ENCODE results near the gene ZNF521.
A peak's percentile ranks its signal among the peaks of the same experiment; 100 is the strongest.

The ZNF521 gene

DNA sequence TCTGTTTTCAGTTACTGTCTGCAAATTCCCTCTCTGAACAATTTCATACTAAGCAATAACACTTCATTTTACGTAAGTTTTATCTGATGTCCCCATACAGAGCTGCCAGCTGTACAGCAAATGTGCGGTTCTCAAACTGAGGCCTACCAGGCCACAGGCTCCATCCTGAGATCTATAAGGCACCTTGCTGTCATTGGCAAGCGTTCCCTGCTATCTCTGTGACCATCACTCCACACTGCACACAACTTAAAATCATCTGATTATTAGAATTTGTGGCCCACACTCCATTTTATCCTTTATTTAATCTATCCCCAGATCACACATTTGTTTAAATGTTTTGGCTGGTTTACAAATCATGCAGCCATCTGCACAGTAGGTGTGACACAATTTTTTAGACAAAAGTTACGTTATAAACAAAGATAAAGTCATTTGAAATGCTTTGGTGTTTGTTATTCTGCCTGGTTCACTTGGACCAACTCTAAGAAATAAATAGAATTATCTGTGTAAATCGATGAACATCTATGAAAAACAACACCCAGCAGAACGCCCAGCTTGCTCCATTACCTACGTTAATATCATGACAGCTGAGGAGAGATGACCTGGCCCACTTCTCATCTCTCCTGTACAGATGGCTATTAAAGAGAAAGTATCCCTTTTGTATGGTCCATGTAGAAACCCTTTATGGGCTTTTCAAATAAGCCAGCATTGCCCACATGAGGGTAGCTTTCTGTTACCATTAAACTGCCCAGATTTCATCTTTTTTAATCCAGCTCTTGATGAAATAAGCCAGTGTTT lies 162.4 kb downstream of the ZNF521 start:
- DNase-seq = no peak
- intact Hi-C loops (cut with DNase I) = no loop called here

DNA sequence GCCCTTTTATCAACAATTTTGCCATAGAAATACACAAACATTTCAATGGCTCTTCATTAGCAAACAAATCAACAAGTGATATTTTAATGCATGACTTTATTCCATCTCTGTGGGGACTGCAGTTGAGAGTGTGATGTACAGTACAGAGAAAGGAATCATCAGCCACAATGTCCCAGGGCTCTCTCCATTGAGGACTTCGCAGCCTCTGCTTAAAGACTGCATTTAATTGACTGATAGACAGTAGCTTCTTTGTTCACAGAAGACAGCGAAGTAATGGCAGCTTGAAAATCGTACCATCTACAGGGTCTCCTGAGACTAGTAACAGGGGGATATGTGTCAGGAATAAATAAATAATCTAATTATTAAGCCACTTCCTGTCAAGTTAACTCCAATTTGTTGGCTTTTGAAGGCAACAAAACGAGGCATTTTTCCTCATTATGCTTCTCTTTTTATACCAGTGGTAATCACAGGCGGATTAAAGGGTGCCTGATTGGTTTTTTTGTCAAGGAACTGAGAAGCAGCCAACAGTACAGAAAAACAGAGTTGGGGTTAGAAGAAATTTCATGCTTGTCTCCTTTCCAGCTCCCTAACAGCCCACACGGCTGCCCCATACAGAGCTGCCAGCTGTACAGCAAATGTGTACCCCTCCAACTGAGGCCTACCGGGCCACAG lies 164.3 kb downstream of the ZNF521 start:
- DNase-seq = peak in 1 of 42 donors; percentile 13
- intact Hi-C loops (cut with DNase I) = no loop called here

DNA sequence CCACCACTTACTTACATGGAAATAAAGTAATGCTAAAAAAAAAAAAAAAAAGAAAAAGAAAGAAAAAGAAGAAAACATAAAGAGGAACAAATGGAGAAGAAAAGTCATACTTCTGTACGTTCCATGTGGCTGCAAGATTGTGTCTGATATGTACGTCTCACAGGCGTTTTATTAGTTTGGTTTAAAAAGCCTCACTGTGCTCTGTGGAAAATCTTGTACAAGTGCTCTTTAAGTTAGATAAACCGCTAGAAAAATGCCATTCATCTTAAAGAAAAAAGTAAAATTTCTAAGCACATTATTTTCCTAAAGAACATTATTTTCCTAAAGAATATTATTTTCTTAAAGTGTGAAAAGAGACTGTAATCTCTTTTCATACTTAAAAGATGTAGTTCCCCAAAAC lies 165.1 kb downstream of the ZNF521 start:
- intact Hi-C loops (cut with DNase I) = no loop called here
- no peak for DNase-seq

DNA sequence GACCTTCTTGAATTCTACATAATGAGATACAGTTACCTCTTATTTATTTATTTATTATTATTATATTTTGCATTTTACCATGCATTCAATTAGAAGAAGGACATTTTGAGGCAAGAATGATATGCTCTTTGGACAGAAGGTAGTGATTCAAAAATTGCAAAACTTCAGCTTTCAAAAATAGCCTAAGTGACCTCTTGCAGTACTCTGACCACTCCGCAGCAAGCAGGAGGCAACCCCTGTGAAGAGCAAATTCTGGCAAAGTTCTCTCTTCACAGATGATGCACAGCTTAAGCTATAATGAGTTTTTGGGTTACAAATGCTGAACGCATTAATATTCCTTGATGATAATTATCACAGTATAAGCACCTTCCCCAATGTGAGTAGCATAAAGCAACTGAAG lies 170.0 kb downstream of the ZNF521 start:
- intact Hi-C loops (cut with DNase I) = no loop called here
- DNase-seq = no peak

DNA sequence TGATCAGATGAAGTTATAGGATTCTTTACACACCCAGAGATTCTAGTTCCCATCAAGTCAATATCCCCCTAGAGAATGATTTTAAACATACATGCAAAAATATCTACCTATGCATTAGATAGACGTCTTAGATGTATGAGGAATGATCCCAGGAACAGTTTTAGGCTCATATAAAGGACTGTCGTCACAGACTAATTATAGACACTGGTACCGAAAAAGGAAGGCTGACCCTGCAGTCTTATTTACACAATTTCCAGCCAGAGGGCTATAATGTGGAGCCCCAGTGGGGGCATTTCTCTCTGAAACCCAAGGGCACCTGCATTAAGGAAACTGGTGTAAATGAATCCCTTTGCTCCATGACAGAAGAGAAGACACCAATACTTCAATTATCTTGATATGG lies 170.4 kb downstream of the ZNF521 start:
- DNase-seq = no peak
- intact Hi-C loops (cut with DNase I) = no loop called here

DNA sequence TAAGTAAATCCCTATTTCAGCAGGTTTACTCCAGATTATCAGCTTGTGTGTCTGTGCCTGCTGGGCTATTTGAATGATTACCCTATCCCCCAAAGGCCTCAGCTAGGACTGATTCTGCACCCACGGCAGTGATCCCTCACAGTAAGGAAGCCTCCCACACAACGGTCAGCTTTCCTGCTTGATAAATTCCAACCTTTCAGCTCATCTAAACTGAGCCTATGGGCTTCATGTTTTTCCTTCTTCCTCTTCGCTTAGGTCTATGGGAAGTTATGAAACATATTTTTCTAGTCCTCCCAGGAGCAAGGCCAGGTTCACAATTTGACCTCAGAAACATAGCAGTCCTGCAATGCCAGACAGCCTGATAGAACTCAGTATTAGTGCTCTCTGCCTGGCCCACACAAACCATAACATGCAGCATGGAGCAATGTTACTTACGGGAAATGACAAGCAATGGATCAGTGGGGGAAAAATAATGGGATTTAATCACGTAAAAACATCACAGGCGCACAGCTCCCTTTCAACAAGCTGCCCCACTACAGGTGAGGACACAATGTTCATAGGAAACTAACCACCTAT lies 170.9 kb downstream of the ZNF521 start:
- intact Hi-C loops (cut with DNase I) = no loop called here

DNA sequence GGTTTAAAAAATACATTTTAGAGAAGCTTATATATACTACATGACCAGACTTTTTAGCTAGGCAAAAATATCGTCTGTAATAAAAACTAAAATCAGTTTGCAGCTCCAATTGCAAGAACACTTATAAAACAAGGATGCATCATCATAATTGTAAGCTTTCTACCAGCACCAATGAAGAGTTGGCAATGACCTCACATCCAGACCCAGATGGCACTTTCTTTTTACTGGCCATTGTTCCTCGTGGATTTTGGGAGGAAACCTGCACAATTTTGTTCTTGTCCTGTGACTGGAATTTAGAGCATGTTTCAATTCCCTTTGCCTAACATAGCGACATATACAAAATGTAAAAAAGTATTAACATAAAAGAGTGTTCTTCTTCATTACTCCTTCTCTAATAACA lies 174.3 kb downstream of the ZNF521 start:
- no peak for DNase-seq
- intact Hi-C loops (cut with DNase I) = no loop called here

More for the DNA sequence above, 170.9 kb downstream of the ZNF521 start:
- DNase-seq = no peak

DNA sequence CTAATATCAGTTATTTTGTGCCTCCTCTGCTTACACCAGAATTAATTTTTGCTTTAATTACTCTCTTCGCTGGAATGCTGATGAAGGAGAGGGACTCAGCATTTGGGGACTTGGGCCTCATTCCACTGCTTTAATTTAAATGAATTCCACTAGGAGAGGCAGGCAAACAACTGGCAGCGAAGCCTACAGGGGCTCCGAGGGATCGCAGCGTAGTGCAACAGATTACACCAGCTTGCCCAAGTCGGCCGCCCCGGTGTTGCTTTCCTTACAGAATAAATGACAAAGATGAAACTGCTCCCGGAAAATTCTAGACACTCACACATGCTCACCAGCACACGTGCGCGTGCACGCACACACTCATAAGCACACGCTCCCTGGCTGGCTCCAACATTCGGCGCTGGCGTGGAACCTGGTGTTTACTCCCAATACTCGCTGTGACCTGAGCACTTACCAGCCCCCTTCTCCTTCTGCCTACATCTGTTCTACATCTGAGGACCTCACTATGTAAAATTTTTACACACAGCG lies 175.4 kb downstream of the ZNF521 start:
- DNase-seq = no peak
- intact Hi-C loops (cut with DNase I) = no loop called here

DNA sequence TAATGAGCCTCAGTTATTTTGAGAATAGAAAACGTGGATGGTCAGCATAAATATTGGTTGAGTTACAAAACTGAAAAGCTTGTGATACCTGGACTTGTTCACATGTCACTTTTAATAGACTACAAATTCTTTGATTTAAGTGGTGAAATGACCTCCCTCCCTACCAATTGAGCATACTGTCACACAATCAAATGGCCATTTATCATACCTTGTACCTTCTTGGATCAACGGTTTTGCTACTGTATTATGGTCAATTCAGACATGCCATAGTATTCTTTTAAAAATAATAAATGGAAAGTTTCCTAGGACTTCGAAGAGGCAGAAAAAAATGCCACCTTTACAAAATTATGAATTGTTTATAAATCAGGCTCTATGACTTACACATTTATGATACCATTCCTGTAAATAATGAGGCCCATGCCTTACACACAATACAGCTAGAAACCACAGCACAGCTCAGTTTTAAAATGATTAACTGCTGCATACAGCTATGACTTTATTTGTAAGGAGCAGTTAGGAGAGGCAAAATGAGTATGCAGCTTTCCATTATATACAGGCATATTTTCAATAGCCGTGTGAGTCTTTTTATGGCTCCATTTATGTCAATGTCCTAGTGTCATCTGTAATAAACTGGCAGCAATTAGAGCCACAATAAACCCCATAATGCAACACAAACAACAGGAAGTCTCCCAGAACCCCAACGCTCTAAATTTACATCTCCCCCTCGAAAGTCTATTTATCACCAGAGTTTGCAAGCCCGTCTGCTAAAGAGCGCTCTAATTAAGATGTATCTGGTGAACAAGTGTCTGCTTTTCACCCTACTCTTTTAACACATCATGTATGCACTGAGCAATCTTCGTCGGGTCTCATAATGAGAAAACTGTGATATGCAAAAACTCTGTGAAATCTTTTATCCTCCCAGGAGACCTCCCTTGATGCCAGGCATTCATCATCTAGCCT lies 176.1 kb downstream of the ZNF521 start:
- DNase-seq = no peak
- intact Hi-C loops (cut with DNase I) = no loop called here

DNA sequence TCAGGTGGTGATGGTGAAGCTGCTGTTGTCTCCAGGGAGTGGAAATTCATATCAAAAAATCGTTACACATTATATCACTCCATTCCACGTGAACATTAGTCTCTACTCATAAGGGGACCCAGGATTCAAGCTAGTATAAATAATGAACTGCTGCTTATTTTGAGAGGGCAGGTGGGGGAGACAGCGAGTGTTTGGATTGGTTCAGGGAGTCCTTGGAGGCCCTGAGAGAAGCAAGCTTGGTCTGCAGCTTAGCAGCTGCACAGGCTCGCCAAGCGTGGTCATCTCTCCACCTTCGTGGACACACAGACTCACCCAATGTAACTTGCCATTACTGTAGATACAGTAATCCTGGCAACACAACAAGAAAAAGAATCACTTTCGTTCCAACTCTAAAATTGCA lies 177.6 kb downstream of the ZNF521 start:
- intact Hi-C loops (cut with DNase I) = no loop called here
- no peak for DNase-seq

DNA sequence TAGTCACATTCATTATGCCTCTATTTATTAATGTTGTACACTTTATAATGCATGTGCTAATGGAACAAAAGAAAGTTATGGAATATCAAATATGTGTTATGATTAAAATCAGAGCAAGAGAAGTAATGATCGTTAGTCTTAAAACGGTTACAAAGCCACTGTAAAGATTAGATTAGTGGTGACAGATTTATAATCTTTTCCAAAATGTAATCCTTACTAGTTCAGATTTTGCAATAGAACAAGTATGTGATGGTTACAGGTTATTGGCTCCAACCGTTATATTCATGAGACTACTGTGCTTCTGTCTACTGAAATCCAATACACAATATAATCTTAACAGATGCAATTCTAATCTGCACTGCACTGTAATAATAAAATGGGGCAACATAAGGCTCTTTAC lies 180.6 kb downstream of the ZNF521 start:
- intact Hi-C loops (cut with DNase I) = no loop called here
- DNase-seq = no peak

DNA sequence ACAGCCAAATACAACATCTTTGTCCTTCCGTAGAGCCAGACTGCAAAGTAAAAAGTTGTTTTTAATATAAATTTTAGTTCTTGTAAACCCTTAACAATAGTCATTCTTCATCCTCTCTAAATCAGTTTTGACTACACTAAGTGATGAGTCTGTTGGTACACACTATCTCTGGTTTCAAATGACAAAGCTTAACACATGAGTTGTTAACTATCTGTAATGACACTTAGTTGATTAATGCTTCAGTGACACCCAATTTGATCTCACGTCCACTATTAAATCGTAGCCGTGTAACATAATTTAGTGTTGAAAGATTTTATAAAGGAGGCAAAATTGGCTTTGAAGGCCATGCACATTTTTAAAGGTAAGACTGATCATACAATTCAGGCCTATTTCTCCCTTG lies 181.6 kb downstream of the ZNF521 start:
- DNase-seq = no peak
- intact Hi-C loops (cut with DNase I) = no loop called here

DNA sequence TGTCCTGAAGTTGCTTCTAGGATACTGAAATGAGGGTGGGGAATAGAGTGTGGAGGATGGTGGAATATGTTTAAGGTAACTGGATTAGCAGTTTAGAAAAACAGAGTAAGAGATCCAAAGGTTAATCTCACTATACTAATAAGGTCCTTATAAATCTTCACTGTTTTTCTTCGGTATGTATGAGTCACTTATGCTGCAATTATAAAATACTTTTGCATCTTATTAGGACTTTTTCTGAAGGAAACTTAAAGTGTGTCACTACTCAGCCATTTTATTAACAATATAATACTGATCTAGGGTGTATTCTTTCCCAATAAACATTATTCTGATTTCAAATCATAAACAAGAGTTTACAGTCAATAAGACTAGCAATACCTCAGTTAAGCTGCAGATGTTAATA lies 182.3 kb downstream of the ZNF521 start:
- DNase-seq = no peak
- intact Hi-C loops (cut with DNase I) = no loop called here

DNA sequence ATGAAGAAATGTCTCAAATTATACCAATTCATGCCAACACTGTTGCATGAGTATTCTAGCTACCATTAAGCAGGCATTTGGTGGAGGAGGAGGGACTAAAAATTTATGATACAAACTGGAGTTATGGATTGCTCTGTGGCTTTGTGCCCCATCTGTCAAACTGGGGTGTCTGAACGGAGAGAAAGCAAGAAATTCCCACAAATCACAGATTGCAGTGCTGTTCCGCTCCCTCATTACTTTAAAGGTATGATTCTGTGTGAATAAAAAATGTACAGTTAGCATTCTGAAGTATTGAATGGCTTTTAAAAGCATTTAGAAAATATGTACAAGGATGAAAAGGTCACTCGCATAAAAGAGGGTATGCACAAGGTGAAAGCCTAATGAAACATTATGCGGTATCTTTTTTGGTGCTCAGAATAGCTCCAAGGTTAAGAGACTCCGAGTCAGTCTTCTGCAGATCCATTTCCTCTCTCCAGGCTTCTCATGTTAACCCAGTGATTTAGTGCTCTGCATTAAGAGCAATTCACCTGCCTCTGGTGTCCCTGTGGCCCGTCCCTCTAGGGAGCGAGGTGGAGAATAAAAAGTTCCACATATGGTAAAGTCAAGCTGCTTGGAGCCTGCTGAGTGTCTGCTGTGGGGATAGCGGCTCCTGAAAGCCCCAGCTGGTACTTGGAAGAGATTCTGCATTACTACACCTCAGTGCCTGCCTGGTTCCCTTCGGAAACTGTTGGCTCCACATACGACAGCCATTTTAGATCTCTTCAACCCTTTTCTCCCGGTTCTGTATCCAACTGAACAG lies 184.2 kb downstream of the ZNF521 start:
- DNase-seq = no peak
- intact Hi-C loops (cut with DNase I) = no loop called here

DNA sequence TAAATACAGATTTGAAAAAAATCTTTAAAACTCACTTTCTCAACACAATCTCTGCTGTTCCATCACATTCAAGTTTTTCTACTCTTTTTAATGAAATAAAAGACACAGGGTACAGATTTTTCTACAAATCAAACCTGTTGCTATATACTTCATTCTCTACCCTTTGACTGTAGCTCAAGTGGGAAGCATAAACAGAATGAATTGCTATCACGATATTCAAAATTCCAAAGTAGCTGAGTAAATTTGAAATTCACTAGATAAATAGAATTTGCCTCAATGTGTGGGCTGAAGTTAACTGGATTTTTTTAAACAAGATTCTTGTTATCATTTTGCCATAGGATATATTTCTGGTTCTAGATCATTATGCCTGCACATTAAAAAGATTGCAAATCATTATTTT lies 185.9 kb downstream of the ZNF521 start:
- intact Hi-C loops (cut with DNase I) = no loop called here
- DNase-seq = no peak

DNA sequence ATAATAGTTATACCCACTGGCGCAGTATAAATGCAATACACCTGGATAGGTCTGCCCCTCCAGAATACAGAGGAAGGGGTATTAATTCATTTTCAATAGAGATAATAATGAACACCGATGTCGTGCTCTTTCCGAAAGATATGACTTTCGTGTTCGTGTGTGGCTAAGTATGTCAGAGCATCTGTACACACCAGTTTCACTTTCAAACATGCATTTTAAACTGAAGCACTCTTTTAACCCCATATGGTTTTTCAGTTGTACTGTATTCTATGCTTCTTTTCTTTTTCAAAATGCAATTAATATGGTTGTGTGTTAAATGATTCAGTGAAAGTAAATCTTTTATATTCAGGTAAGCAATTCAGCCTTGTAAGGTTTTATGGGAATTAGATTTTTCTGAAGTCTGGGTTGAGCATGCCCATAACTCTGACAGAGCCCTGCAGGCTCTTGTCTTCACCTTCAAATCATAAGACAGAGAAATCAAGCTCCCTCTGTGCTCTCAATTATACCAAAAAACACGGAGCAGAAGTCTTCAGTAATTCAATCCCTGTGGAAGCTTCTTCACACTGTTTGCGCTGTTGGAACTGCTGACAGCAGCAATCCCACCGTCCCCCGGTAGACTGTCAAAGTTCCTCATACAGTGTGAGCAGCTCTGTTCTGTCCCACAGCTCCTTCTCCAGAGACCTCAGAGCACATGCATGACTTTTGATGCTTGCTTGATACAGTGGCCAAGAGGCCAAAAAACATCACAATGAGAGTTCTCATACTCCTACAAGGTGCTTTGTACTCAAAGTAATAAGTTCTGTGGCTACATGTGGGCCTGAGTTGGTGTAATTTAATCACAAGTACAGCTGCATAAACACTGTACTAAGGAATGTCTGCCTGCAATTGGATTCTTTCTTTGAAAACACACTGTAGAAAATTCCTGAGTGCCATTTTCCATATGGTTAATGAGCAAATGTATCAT lies 186.8 kb downstream of the ZNF521 start:
- DNase-seq = peak in 4 of 42 donors; percentile 12 to 37 (median 24)
- intact Hi-C loops (cut with DNase I) = no loop called here

DNA sequence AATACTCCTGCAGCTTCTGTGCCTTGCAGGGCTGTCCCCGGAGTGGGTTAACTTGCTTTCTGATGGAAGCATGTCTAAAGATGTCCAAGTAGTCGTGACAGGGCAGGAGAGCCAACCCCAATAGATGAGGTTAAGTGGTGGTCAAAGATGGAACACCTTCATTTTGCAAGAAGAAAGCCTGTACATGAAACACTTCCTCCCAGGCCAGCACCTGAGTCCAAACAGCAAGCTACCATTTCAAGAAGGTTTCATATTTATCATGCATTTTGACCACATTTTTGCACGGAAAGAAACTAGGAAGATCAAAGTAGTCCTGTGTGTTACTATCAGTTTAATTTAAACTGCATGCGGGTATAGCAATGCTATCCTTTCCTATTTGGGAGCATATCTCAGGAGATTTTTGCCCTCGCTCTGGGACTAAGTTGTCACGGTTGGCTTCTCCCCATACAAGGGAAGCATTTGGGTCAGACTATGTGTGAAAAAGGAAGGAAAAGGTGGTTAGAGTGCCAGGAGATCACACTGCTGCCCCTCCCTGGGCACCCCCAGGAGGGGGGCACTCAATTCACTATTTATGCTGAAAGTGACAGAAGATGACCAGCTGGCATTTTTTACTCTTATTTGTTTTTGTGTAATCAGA lies 187.6 kb downstream of the ZNF521 start:
- intact Hi-C loops (cut with DNase I) = no loop called here

More for the DNA sequence above, 187.6 kb downstream of the ZNF521 start:
- DNase-seq = no peak
